HepG2 (cell line): ENCODE results near the gene EIF4G3. TPM values are rescaled to one million over a fixed set of nuclear protein-coding genes. Genes with fewer than 3 reads are reported as not detected.
A peak's percentile ranks its signal among the peaks of the same experiment; 100 is the strongest.

Experiments used
- AKAP8 ChIP-seq: sonication (generic); formaldehyde crosslinking; IDR thresholded peaks from 2 replicates; pipeline ENCODE4 v1.5.1; 2020; ENCODE audit warnings: mild to moderate bottlenecking, missing genetic modification reagents
- CEBPG ChIP-seq: IDR thresholded peaks from 2 replicates; pipeline ENCODE4 v1.6.1; 2016
- DDIT3 ChIP-seq: sonication (generic); formaldehyde crosslinking; IDR thresholded peaks from 2 replicates; pipeline ENCODE4 v1.4.0; 2020; ENCODE audit warnings: mild to moderate bottlenecking, missing genetic modification reagents
- DMTF1 ChIP-seq: sonication (generic); formaldehyde crosslinking; IDR thresholded peaks from 2 replicates; pipeline ENCODE4 v1.4.0; 2020; ENCODE audit warnings: mild to moderate bottlenecking, missing genetic modification reagents
- DNMT3B ChIP-seq: conservative IDR thresholded peaks from 2 replicates; pipeline ENCODE4 v1.6.1; 2016; ENCODE audit warnings: missing biosample characterization, control low read depth
- HES4 ChIP-seq: sonication (generic); formaldehyde crosslinking; IDR thresholded peaks from 2 replicates; pipeline ENCODE4 v1.9.0; 2021; ENCODE audit warnings: mild to moderate bottlenecking, missing genetic modification reagents, borderline replicate concordance
- IKZF1 ChIP-seq: fragments of 450-650 bp; IDR thresholded peaks from 2 replicates; pipeline ENCODE4 v1.7.1; 2016
- JUND ChIP-seq: sonication (generic); formaldehyde crosslinking; IDR thresholded peaks from 2 replicates; pipeline ENCODE4 v1.8.0; 2022; ENCODE audit warnings: mild to moderate bottlenecking, missing genetic modification reagents
- KLF6 ChIP-seq: IDR thresholded peaks from 2 replicates; pipeline ENCODE4 v1.8.0; 2016; ENCODE audit warnings: missing biosample characterization, missing genetic modification reagents
- MZF1 ChIP-seq: sonication (generic); formaldehyde crosslinking; IDR thresholded peaks from 2 replicates; pipeline ENCODE4 v1.8.1; 2023; ENCODE audit warnings: mild to moderate bottlenecking, missing genetic modification reagents, borderline replicate concordance
- NFKB2 ChIP-seq: sonication (generic); formaldehyde crosslinking; IDR thresholded peaks from 2 replicates; pipeline ENCODE4 v1.4.0; 2020; ENCODE audit warnings: missing genetic modification reagents, borderline replicate concordance
- NKX3-1 ChIP-seq: sonication (generic); formaldehyde crosslinking; IDR thresholded peaks from 2 replicates; pipeline ENCODE4 v1.5.0; 2020; ENCODE audit warnings: missing genetic modification reagents
- NR1H2 ChIP-seq: sonication (generic); formaldehyde crosslinking; IDR thresholded peaks from 2 replicates; pipeline ENCODE4 v1.8.1; 2022; ENCODE audit warnings: low read depth, missing genetic modification reagents, borderline replicate concordance
- SMAD9 ChIP-seq: sonication (generic); formaldehyde crosslinking; IDR thresholded peaks from 2 replicates; pipeline ENCODE4 v1.5.1; 2020; ENCODE audit warnings: mild to moderate bottlenecking, missing genetic modification reagents
- TEF ChIP-seq: sonication (generic); formaldehyde crosslinking; IDR thresholded peaks from 2 replicates; pipeline ENCODE4 v1.5.0; 2020; ENCODE audit warnings: missing genetic modification reagents
- ZFP36L2 ChIP-seq: sonication (generic); formaldehyde crosslinking; IDR thresholded peaks from 2 replicates; pipeline ENCODE4 v1.4.0; 2020; ENCODE audit warnings: missing genetic modification reagents
- ZFY ChIP-seq: sonication (generic); formaldehyde crosslinking; IDR thresholded peaks from 2 replicates; pipeline ENCODE4 v1.4.0; 2020; ENCODE audit warnings: missing genetic modification reagents
- ZNF263 ChIP-seq: sonication (generic); formaldehyde crosslinking; IDR thresholded peaks from 2 replicates; pipeline ENCODE4 v1.4.0; 2020; ENCODE audit warnings: missing genetic modification reagents
- ZNF337 ChIP-seq: sonication (generic); formaldehyde crosslinking; IDR thresholded peaks from 2 replicates; pipeline ENCODE4 v1.5.1; 2020; ENCODE audit warnings: missing genetic modification reagents, low read depth, mild to moderate bottlenecking, borderline replicate concordance
- ZNF891 ChIP-seq: sonication (generic); formaldehyde crosslinking; IDR thresholded peaks from 2 replicates; pipeline ENCODE4 v1.5.0; 2020; ENCODE audit warnings: mild to moderate bottlenecking, missing genetic modification reagents
- ZSCAN20 ChIP-seq: sonication (generic); formaldehyde crosslinking; IDR thresholded peaks from 2 replicates; pipeline ENCODE4 v1.4.0; 2020; ENCODE audit warnings: missing genetic modification reagents, mild to moderate bottlenecking, borderline replicate concordance
- polyA plus RNA-seq, 8 experiments: library from polyadenylated mRNA; depleted of rRNA in 3 of 8; stranded (reverse) in 7 of 8; unstranded in 1 of 8; fragments of >200 nt; fragmentation: Illumina TruSeq in 4 of 8; extraction: Trizol in 4 of 8; gene quantifications; 2 replicates each; pipeline versions ENCODE4 v1.2.1 to v1.2.3, GENCODE V29; 2011 to 2016; ENCODE audit warnings: low read depth in 4 of 8, missing spikeins in 1 of 8, mixed read lengths in 1 of 8; ENCODE audit not compliant: insufficient read depth in 1 of 8
- total RNA-seq, 5 experiments: library from RNA; depleted of rRNA; stranded (reverse); fragments of >200 nt; fragmentation: Illumina TruSeq; extraction: Trizol; gene quantifications; 2 replicates each; pipeline ENCODE4 v1.2.3, GENCODE V29; 2016; ENCODE audit warnings: low read depth in 1 of 5
- TF ChIP-seq, protein P1 (sequence below): fragments of 450-650 bp; IDR thresholded peaks from 2 replicates; pipeline ENCODE4 v1.6.1; 2017; ENCODE audit warnings: mild to moderate bottlenecking
- TF ChIP-seq, protein P2 (sequence below): sonication (generic); formaldehyde crosslinking; conservative IDR thresholded peaks from 2 replicates; pipeline ENCODE4 v1.8.0; 2022; ENCODE audit warnings: missing genetic modification reagents

Gene EIF4G3
- total and polyA plus RNA-seq, 2 of the 13 experiments (the other 11 are each of a cell fraction or from before 2014, with no cell fraction given), result 22.2 to 27.6 TPM

GRCh38 chr1:20786253-20787028 lies 390.3 kb downstream of the EIF4G3 start (continued):
- TF ChIP-seq HES4 (CRISPR knock-in tag), result peak; percentile 65
- no peak for TF ChIP-seq MZF1 (CRISPR knock-in tag)
- no peak; the same call in 1 of the 2 replicates for TF ChIP-seq ZSCAN20
- no peak for TF ChIP-seq SMAD9 (CRISPR knock-in tag)
- no peak for TF ChIP-seq TEF (CRISPR knock-in tag)
- TF ChIP-seq NFKB2, result 0 out of 2 replicates have a peak, but pooled peaks have one; percentile 21
- TF ChIP-seq ZFP36L2, result no peak
- TF ChIP-seq NR1H2 (CRISPR knock-in tag), result no peak
- TF ChIP-seq, protein P1, sequence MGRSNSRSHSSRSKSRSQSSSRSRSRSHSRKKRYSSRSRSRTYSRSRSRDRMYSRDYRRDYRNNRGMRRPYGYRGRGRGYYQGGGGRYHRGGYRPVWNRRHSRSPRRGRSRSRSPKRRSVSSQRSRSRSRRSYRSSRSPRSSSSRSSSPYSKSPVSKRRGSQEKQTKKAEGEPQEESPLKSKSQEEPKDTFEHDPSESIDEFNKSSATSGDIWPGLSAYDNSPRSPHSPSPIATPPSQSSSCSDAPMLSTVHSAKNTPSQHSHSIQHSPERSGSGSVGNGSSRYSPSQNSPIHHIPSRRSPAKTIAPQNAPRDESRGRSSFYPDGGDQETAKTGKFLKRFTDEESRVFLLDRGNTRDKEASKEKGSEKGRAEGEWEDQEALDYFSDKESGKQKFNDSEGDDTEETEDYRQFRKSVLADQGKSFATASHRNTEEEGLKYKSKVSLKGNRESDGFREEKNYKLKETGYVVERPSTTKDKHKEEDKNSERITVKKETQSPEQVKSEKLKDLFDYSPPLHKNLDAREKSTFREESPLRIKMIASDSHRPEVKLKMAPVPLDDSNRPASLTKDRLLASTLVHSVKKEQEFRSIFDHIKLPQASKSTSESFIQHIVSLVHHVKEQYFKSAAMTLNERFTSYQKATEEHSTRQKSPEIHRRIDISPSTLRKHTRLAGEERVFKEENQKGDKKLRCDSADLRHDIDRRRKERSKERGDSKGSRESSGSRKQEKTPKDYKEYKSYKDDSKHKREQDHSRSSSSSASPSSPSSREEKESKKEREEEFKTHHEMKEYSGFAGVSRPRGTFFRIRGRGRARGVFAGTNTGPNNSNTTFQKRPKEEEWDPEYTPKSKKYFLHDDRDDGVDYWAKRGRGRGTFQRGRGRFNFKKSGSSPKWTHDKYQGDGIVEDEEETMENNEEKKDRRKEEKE, result no peak
- no peak for TF ChIP-seq DNMT3B
- 0 out of 2 replicates have a peak, but pooled peaks have one; percentile 39 for TF ChIP-seq JUND
- peak; percentile 78; the same call in 1 of the 2 replicates for TF ChIP-seq AKAP8 (CRISPR knock-in tag)
- 0 out of 2 replicates have a peak, but pooled peaks have one; percentile 65 for TF ChIP-seq ZNF337 (CRISPR knock-in tag)
- TF ChIP-seq CEBPG, result no peak
- peak; percentile 5; the same call in 1 of the 2 replicates for TF ChIP-seq NKX3-1 (CRISPR knock-in tag)
- TF ChIP-seq ZFY (CRISPR knock-in tag), result peak; percentile 90
- TF ChIP-seq ZNF263 (CRISPR knock-in tag), result peak; percentile 94
- no peak for TF ChIP-seq DDIT3 (CRISPR knock-in tag)
- no peak for TF ChIP-seq IKZF1
- TF ChIP-seq, protein P2, sequence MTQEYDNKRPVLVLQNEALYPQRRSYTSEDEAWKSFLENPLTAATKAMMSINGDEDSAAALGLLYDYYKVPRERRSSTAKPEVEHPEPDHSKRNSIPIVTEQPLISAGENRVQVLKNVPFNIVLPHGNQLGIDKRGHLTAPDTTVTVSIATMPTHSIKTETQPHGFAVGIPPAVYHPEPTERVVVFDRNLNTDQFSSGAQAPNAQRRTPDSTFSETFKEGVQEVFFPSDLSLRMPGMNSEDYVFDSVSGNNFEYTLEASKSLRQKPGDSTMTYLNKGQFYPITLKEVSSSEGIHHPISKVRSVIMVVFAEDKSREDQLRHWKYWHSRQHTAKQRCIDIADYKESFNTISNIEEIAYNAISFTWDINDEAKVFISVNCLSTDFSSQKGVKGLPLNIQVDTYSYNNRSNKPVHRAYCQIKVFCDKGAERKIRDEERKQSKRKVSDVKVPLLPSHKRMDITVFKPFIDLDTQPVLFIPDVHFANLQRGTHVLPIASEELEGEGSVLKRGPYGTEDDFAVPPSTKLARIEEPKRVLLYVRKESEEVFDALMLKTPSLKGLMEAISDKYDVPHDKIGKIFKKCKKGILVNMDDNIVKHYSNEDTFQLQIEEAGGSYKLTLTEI (CRISPR knock-in tag), result no peak
- peak; percentile 93 for TF ChIP-seq ZNF891 (CRISPR knock-in tag)
- no peak for TF ChIP-seq DMTF1 (CRISPR knock-in tag)
- no peak for TF ChIP-seq KLF6 (CRISPR knock-in tag)
